ENCODE results near the gene CXCL1. TPM values are rescaled to one million over a fixed set of nuclear protein-coding genes. Genes with fewer than 3 reads are reported as not detected.

CXCL1 gene
- total and polyA plus RNA-seq, 4 donors, result 43.5 to 445 (median 50.6) TPM

- DNase-seq (no peak), ATAC-seq (ENCODE audit: insufficient read depth, low FRiP score) (no peak)
- no peak overlapping the region for H3K27ac ChIP-seq (ENCODE audit: low read depth in 1 of 2, low read length in 1 of 2)
- H3K9me3 ChIP-seq (ENCODE audit: control insufficient read depth in 4 of 4, insufficient read depth in 3 of 4, low read length in 3 of 4), result no peaks in the 10 kb centered on the region
- no peak overlapping the region for H3K4me3 ChIP-seq
- 86 to 88% methylated on average over 1 of the region's 1 CpG for WGBS, 2 donors
- peaks cover 0 to 15% (median 0%) of the 10 kb centered on the region in 3 donors for H3K27me3 ChIP-seq (ENCODE audit: control insufficient read depth in 3 of 3, insufficient read depth in 3 of 3, low read length in 2 of 3)
- no peak overlapping the region for H3K9ac ChIP-seq (ENCODE audit: insufficient read depth in 1 of 2, low read length in 2 of 2)
- no peak for TF ChIP-seq CTCF (IDR thresholded peaks at IDR 0.05; ENCODE audit: control extremely low read depth, extremely low read depth)
- H3K36me3 ChIP-seq (ENCODE audit: control insufficient read depth in 4 of 4, insufficient read depth in 4 of 4, low read length in 4 of 4), result no peaks in the 10 kb centered on the region
- H3K4me1 ChIP-seq (ENCODE audit: control insufficient read depth in 5 of 5, insufficient read depth in 5 of 5, low read length in 5 of 5), result peaks cover 0 to 2% (median 0%) of the 10 kb centered on the region in 5 donors
Observed at GRCh38 chr4:73832651-73833237, 36.4 kb upstream of the CXCL1 start.

- no peak for TF ChIP-seq CTCF (IDR thresholded peaks at IDR 0.05; ENCODE audit: control extremely low read depth, extremely low read depth)
- no peaks in the 10 kb centered on the region for H3K9me3 ChIP-seq (ENCODE audit: control insufficient read depth in 4 of 4, insufficient read depth in 3 of 4, low read length in 3 of 4)
- H3K4me1 ChIP-seq (ENCODE audit: control insufficient read depth in 5 of 5, insufficient read depth in 5 of 5, low read length in 5 of 5), result peaks cover 0 to 2% (median 0%) of the 10 kb centered on the region in 5 donors
- H3K36me3 ChIP-seq (ENCODE audit: control insufficient read depth in 4 of 4, insufficient read depth in 4 of 4, low read length in 4 of 4), result no peaks in the 10 kb centered on the region
- no peak within 1 kb of the TSS for H3K27ac ChIP-seq (ENCODE audit: low read depth in 1 of 2, low read length in 1 of 2)
- WGBS, 2 donors, result 3 to 9% methylated on average over 39 to 41 of the region's 41 CpGs
- peaks cover 0 to 17% (median 0%) of the 10 kb centered on the region in 3 donors for H3K27me3 ChIP-seq (ENCODE audit: control insufficient read depth in 3 of 3, insufficient read depth in 3 of 3, low read length in 2 of 3)
- DNase-seq, result no peak
- no peak within 1 kb of the TSS for H3K9ac ChIP-seq (ENCODE audit: insufficient read depth in 1 of 2, low read length in 2 of 2)
- no peak within 1 kb of the TSS for H3K4me3 ChIP-seq
- no peak for ATAC-seq (ENCODE audit: insufficient read depth, low FRiP score)
Observed at GRCh38 chr4:73836373-73837279, 32.6 kb upstream of the CXCL1 start, which contains the start of gene CXCL6. CXCL6 (plus strand) TSS chr4:73836678; CDS start chr4:73836751, 73 bp downstream.

- H3K9ac ChIP-seq (ENCODE audit: insufficient read depth in 1 of 2, low read length in 2 of 2), result no peak overlapping the region
- ATAC-seq (ENCODE audit: insufficient read depth, low FRiP score) (no peak), DNase-seq (no peak)
- no peak overlapping the region for H3K27ac ChIP-seq (ENCODE audit: low read depth in 1 of 2, low read length in 1 of 2)
- H3K4me1 ChIP-seq (ENCODE audit: control insufficient read depth in 5 of 5, insufficient read depth in 5 of 5, low read length in 5 of 5), result peaks cover 0 to 2% (median 0%) of the 10 kb centered on the region in 5 donors
- no peaks in the 10 kb centered on the region for H3K9me3 ChIP-seq (ENCODE audit: control insufficient read depth in 4 of 4, insufficient read depth in 3 of 4, low read length in 3 of 4)
- no peak for TF ChIP-seq CTCF (IDR thresholded peaks at IDR 0.05; ENCODE audit: control extremely low read depth, extremely low read depth)
- no peak overlapping the region for H3K4me3 ChIP-seq
- no peaks in the 10 kb centered on the region for H3K36me3 ChIP-seq (ENCODE audit: control insufficient read depth in 4 of 4, insufficient read depth in 4 of 4, low read length in 4 of 4)
- 87 to 97% methylated on average over 5 of the region's 5 CpGs for WGBS, 2 donors
- H3K27me3 ChIP-seq (ENCODE audit: control insufficient read depth in 3 of 3, insufficient read depth in 3 of 3, low read length in 2 of 3), result peaks cover 0 to 17% (median 0%) of the 10 kb centered on the region in 3 donors
Observed at GRCh38 chr4:73839071-73839470, 30.1 kb upstream of the CXCL1 start.
